Activated gamma-delta T cell treated with Interleukin-2 at 50 U/mL for 16 hours (primary cell): ENCODE results near the gene SPSB3.
"Not testable (repeated sequence)": the region's sequence is repeated elsewhere in the genome, so short reads cannot be mapped to it uniquely, and the experiment has no call there.

Experiments used
- DNase-seq: peaks from one replicate; pipeline ENCODE4 v3.0.0-alpha.2; 2020

SPSB3 gene

DNA sequence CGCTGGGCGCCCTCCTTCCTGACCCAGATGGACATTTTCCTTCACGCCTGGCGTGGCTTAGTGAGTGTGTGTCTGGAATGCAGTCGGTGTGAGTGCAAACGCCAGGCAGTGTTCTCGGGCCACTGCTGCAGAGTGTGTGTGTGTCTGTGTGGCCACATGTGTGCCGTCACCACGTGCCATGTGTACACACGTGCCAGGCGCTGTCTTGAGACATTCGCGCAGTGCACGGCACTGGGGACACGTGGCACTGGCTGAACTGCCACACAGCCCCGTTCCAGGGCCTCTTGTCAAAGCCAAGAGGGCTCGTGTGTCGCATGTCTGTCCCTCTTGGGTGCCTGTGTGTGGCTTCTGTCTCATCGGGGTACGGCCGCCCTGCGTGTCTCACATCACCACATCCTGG lies 47.6 kb downstream of the SPSB3 start:
- DNase-seq = no peak

GRCh38 chr16:1734123-1734522 lies 48.2 kb downstream of the SPSB3 start:
- no peak for DNase-seq

DNA sequence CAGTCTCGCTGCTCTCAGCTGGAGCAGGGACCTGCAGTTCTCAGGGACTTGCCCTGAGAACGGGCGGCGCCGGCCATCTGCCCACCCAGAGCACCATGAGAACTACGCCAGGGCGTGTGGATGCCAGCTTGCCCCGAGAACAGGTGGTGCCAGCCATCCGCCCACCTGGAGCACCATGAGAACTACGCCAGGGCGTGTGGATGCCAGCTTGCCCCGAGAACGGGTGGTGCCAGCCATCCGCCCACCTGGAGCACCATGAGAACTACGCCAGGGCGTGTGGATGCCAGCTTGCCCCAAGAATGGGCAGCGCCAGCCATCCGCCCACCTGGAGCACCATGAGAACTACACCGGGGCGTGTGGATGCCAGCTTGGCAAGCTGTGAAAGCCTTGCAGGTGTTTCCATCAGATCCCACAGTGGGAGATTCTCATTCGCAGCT lies 49.8 kb downstream of the SPSB3 start:
- DNase-seq = not testable (repeated sequence)

DNA sequence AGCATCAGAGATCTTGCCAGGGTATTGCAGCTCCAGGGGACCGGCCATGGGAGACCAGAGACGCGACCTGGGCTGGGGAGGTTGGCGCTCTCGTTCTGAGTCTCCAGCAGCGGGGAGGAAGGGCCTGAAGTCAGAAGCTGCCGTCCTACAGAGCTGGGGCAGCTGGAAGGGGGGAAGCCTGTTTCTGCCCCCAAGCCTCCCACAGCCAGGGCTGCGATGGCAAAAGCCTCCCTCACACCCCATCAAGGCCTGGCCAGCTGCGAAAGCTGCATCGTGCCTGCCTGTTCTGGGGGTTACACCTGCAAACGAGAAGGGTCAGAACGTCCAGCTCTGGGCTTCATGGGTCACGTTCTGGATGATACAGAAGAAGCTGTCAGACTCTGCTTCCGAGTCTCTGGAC lies 50.3 kb downstream of the SPSB3 start:
- DNase-seq = no peak

- no peak for DNase-seq
Observed at GRCh38 chr16:1731603-1732002, 50.8 kb downstream of the SPSB3 start.

DNA sequence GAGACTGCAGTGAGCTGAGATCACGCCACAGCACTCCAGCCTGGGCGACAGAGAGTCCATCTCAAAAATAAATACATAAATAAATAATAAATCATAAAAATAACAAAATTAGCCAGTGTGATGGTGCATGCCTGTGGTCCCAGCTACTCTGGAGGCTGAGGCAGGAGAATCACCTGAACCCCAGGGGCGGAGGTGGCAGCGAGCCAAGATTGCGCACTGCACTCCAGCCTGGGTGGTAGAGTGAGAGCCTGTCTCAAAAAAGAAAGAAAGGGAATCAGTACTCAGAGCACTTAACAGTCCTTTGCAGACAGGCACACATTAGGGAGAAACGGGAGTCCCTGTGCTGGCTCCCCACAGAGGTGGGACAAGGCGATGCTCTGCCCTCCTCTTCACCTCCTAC lies 51.3 kb downstream of the SPSB3 start:
- no peak for DNase-seq

DNA sequence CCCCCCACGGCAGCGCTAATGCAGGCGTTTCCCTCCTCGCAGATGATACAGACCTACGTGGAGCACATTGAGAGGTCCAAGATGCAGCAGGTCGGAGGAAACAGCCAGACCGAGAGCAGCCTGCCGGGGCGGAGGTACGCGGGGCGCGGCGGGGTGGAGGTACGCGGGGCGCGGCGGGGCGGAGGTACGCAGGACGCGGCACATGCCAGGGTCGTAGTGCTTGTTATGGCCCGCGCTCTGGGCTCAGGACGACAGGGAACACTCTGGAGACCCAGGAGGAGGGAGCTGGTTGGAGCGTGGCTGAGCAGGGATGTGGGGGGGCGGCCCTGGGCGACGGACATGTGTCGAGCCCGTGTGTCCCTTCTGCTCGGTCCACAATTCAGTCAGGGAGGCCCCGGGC lies 52.9 kb downstream of the SPSB3 start:
- DNase-seq = no peak

DNA sequence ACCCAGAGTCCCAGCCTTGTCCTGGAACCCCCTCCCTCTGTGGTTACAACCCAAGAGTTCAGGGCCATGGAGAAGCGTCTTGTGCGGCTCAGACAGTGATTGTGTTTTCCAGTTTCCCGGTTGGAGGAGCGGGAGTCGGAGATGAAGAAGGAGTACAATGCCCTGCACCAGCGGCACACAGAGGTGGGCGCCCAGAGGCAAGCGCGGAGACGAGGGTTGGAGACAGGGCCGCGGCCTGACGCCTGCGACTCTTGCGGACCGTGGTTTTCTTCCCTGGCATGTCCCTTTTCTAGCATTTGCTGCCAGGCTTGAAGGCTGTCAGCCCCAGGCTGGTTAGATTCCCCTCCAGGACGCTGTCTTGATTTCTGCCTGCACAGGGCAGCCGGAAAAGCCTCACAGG lies 53.3 kb downstream of the SPSB3 start:
- DNase-seq = no peak

DNA sequence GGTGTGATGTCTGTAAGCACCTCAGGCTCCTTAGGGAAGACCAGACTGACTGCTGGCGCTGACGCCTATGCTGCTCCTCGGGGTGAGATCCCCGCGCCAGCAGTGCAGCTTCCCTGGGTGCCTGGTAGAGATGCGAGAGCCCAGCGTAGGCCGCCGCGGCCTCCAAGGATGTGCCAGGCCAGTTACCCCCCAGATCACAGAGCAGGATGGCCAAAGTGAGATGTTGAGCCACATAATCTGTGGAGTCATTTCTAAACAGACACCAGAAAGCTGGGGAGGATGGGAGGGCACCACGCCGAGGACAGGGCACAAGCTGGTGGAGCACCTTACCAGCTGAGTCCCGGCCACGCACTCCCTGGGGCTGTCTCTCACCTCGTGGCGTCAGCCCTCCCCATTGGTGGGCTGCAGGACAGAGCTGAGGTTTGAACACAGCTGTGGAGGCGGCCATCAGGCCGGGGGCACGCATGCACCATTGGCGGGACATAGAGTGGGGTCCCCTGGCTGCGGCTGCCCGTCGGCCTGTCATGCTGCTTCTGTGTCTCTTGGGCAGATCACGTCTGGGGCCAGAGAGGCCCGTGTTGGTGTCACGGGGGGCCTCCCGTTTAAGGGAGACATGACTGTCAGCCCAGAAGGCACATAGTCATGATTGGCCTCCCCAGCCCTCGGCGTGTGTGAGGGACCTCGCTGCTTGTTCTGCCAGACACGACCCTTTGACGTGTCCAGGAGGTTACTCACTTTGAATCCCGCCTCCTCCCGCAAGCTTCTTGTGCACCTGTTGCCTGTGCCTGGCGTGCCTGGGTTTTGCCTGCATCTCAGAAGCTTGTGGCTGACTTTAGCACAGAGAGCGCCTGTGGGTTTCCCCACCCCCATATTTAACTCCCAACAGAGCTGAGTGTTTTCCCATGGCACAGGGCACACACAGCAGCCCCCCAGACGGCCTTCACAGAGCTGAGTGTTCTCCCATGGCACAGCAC lies 54.4 kb downstream of the SPSB3 start:
- DNase-seq = no peak
